ENCODE results near the gene UBE2D4.
"Not testable (repeated sequence)": the region's sequence is repeated elsewhere in the genome, so short reads cannot be mapped to it uniquely, and the experiment has no call there.

UBE2D4 gene

DNA sequence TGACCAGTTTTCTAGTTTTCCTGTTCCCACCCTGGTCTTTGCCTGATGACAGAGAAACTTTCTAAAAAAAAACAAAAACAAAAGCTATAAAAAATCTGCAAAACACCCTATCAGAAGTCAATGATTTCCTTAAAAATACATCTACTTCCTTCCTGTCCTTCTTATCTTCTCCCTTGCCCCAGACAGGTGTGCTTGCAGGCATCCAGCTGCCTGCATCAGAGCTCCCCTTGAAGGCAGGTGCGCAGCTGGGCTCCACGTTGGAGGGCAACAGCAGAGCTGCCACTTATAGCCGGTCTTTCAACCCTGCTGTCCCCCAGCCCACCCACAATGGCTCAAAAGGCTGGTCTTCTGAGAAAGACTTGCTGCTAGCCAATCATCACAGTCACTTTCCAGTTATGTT is 29.8 kb downstream of the UBE2D4 start:
- H3K79me1 ChIP-seq (ENCODE audit: low read length) = no peaks in the 10 kb centered on the region
- H3K27ac ChIP-seq (ENCODE audit: low read depth, low read length) = no peak overlapping the region
- H2BK5ac ChIP-seq (ENCODE audit: low read length) = no peak overlapping the region
- H3K4me3 ChIP-seq (ENCODE audit: low read length) = no peak overlapping the region
- H4K8ac ChIP-seq (ENCODE audit: low read depth, low read length) = no peak overlapping the region
- H2AK5ac ChIP-seq (ENCODE audit: low read length) = no peak overlapping the region
- no peak overlapping the region for H3K18ac ChIP-seq (ENCODE audit: low read length)
- H2BK120ac ChIP-seq (ENCODE audit: low read depth, low read length) = no peak overlapping the region
- no peaks in the 10 kb centered on the region for H3K79me2 ChIP-seq (ENCODE audit: control insufficient read depth, insufficient read depth, low read length)
- no peak overlapping the region for H3K9ac ChIP-seq (ENCODE audit: low read length)
- H2BK15ac ChIP-seq (replicated peaks; ENCODE audit: low read depth) = no peak overlapping the region
- H3K56ac ChIP-seq (ENCODE audit: low read length) = no peak overlapping the region
- no peaks in the 10 kb centered on the region for H3K4me1 ChIP-seq (ENCODE audit: control insufficient read depth, low read depth, low read length)
- H4K5ac ChIP-seq (ENCODE audit: low read length) = no peak overlapping the region
- H3K23ac ChIP-seq (ENCODE audit: low read length) = no peak overlapping the region
- no peaks in the 10 kb centered on the region for H3K36me3 ChIP-seq (ENCODE audit: control insufficient read depth, insufficient read depth, low read length)
- H3K4ac ChIP-seq (ENCODE audit: low read depth, low read length) = no peak overlapping the region
- H3K27me3 ChIP-seq (ENCODE audit: insufficient read depth, low read length, poor library complexity) = no peaks in the 10 kb centered on the region
- no peak for DNase-seq
- WGBS (ENCODE audit: extremely low coverage, insufficient coverage, low lambda C conversion rate) = no CpG with 5 or more reads among the region's 3 CpGs
- H3K4me2 ChIP-seq (ENCODE audit: low read length) = no peak overlapping the region

DNA sequence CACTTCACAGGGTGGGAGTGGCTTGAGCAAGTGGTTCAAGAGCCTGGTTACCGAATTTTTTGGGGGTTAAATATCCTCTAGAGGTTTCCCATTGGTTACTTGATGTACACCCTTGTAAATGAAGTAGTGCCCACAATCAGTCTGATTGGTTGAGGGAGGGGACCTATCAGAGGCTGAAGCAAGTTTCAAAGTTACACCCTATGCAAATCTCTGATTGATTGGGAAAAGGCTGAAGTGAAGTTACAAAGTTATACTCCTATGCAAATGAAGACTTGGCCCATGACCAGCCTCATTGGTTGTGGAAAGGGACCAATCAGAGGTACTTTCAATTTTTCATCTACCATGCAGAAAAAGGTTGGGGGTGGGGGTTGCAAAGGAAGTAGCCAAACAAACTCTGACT is 34.7 kb downstream of the UBE2D4 start:
- Histone ChIP-seq H2BK120ac (ENCODE audit: low read depth, low read length) (no peak overlapping the region), H3K79me1 (ENCODE audit: low read length) (no peaks in the 10 kb centered on the region), H3K27ac (ENCODE audit: low read depth, low read length) (no peak overlapping the region), H3K9ac (ENCODE audit: low read length) (no peak overlapping the region), H3K36me3 (ENCODE audit: control insufficient read depth, insufficient read depth, low read length) (no peaks in the 10 kb centered on the region), H3K18ac (ENCODE audit: low read length) (no peak overlapping the region), H3K23ac (ENCODE audit: low read length) (no peak overlapping the region), H4K8ac (ENCODE audit: low read depth, low read length) (no peak overlapping the region), H3K4me1 (ENCODE audit: control insufficient read depth, low read depth, low read length) (no peaks in the 10 kb centered on the region), H3K56ac (ENCODE audit: low read length) (no peak overlapping the region), H2AK5ac (ENCODE audit: low read length) (no peak overlapping the region), H3K79me2 (ENCODE audit: control insufficient read depth, insufficient read depth, low read length) (no peaks in the 10 kb centered on the region), H3K4me2 (ENCODE audit: low read length) (no peak overlapping the region), H3K4ac (ENCODE audit: low read depth, low read length) (no peak overlapping the region), H2BK15ac (replicated peaks; ENCODE audit: low read depth) (no peak overlapping the region), H3K4me3 (ENCODE audit: low read length) (no peak overlapping the region), H3K27me3 (ENCODE audit: insufficient read depth, low read length, poor library complexity) (no peaks in the 10 kb centered on the region), H2BK5ac (ENCODE audit: low read length) (no peak overlapping the region), H4K5ac (ENCODE audit: low read length) (no peak overlapping the region)
- no CpG with 5 or more reads among the region's 1 CpG for WGBS (ENCODE audit: extremely low coverage, insufficient coverage, low lambda C conversion rate)
- no peak for DNase-seq

DNA sequence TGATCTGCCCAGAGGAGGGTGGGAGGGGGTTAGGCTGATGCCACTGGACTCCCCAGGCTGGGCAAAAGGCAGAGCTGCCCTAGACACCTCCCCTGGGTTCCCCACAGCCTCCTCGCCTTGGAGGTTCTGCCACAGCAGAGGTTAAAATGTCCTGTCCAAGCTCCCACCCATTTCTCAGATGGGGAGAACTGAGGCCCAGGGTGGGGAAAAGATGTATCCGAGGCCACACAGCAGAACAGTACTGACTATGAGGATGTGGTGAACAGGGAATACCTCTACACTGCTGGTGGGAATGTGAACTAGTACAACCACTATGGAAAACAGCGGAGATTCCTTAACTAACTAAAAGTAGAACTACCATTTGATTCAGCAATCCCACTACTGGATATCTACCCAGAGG is 40.2 kb downstream of the UBE2D4 start:
- H2BK120ac ChIP-seq (ENCODE audit: low read depth, low read length); H3K4me3 ChIP-seq (ENCODE audit: low read length); H3K36me3 ChIP-seq (ENCODE audit: control insufficient read depth, insufficient read depth, low read length); H3K9ac ChIP-seq (ENCODE audit: low read length); H3K23ac ChIP-seq (ENCODE audit: low read length); H4K8ac ChIP-seq (ENCODE audit: low read depth, low read length); H3K4ac ChIP-seq (ENCODE audit: low read depth, low read length); H3K79me1 ChIP-seq (ENCODE audit: low read length); H3K79me2 ChIP-seq (ENCODE audit: control insufficient read depth, insufficient read depth, low read length); H3K27ac ChIP-seq (ENCODE audit: low read depth, low read length); H3K27me3 ChIP-seq (ENCODE audit: insufficient read depth, low read length, poor library complexity); H2BK15ac ChIP-seq (replicated peaks; ENCODE audit: low read depth); H4K5ac ChIP-seq (ENCODE audit: low read length); H3K4me2 ChIP-seq (ENCODE audit: low read length); H2AK5ac ChIP-seq (ENCODE audit: low read length); H3K18ac ChIP-seq (ENCODE audit: low read length); H3K56ac ChIP-seq (ENCODE audit: low read length); DNase-seq; H2BK5ac ChIP-seq (ENCODE audit: low read length); H3K4me1 ChIP-seq (ENCODE audit: control insufficient read depth, low read depth, low read length): not testable (repeated sequence)
- no CpG with 5 or more reads among the region's 3 CpGs for WGBS (ENCODE audit: extremely low coverage, insufficient coverage, low lambda C conversion rate)

DNA sequence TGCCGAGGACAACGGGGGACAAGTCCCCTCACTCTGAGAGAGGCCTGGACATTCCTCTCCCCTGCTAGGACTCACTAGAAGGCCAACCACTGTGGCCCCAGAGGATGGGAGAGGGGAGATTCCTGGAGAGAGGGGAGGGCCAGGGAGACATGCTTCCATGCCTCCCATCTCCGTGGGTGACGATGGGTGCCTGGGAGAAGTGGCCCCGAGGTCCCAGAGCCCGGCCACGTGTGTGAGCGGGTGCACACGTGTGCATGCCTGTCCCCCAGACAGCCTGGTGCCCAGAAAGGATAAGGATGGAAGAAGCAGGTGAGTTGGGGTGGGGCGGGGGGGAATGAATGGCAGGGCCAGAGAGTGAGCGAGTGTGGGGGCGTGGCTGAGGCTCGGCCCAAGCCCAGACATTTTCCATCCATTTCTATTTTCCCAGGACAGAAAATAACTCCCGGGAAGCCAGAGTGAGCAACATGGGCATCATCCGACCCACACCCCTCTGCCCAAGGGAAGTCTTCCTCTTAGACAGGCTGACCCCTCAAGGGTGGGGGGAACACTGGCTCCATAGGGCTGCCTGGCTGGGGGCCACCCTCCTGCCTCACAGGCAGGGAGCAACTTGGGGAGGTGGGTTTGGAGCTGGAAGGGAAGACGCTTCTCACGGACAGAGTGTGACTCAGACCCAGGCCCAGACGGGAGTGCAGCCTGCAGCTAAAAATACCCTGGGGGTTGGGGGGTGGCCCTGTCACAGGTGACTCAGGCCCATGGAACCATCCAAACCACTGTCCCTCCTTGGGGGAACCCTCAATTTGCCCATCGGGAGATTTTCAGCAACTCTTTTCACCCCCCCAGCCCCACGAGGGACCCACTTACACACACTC is 42.2 kb downstream of the UBE2D4 start:
- not testable (repeated sequence) for H3K4me1 ChIP-seq (ENCODE audit: control insufficient read depth, low read depth, low read length); H2BK120ac ChIP-seq (ENCODE audit: low read depth, low read length); H4K5ac ChIP-seq (ENCODE audit: low read length); H3K36me3 ChIP-seq (ENCODE audit: control insufficient read depth, insufficient read depth, low read length); H4K8ac ChIP-seq (ENCODE audit: low read depth, low read length); H3K27ac ChIP-seq (ENCODE audit: low read depth, low read length); H3K27me3 ChIP-seq (ENCODE audit: insufficient read depth, low read length, poor library complexity); H2BK5ac ChIP-seq (ENCODE audit: low read length); H3K23ac ChIP-seq (ENCODE audit: low read length); H3K4me3 ChIP-seq (ENCODE audit: low read length); H3K4me2 ChIP-seq (ENCODE audit: low read length); H3K56ac ChIP-seq (ENCODE audit: low read length); H3K79me1 ChIP-seq (ENCODE audit: low read length); H3K18ac ChIP-seq (ENCODE audit: low read length); H2BK15ac ChIP-seq (replicated peaks; ENCODE audit: low read depth); H3K4ac ChIP-seq (ENCODE audit: low read depth, low read length); H3K79me2 ChIP-seq (ENCODE audit: control insufficient read depth, insufficient read depth, low read length); DNase-seq; H2AK5ac ChIP-seq (ENCODE audit: low read length); H3K9ac ChIP-seq (ENCODE audit: low read length)
- WGBS (ENCODE audit: extremely low coverage, insufficient coverage, low lambda C conversion rate) = no CpG with 5 or more reads among the region's 20 CpGs

DNA sequence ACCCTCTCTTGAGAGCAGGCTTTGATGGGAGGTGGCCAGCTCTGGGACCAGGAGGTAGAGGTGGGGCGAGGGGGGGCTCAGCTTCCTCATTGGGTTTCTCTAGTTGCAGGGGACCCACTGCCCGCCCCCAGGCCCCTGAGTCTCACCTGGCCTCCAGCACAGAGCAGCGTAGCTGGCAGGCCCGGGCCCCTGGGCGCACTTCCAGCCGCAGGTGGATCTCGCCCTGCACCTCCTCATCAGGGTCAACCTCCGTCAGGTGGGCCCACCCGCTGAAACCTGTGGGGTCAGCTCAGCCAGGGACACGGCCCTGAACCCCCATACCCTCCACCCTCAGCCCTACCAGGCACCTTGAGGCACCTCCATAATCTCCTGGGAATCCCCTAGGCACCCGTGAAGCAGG is 43.4 kb downstream of the UBE2D4 start:
- not testable (repeated sequence) for H4K5ac ChIP-seq (ENCODE audit: low read length); H3K56ac ChIP-seq (ENCODE audit: low read length); H3K4ac ChIP-seq (ENCODE audit: low read depth, low read length); H3K79me2 ChIP-seq (ENCODE audit: control insufficient read depth, insufficient read depth, low read length); H2AK5ac ChIP-seq (ENCODE audit: low read length); H2BK15ac ChIP-seq (replicated peaks; ENCODE audit: low read depth); H3K9ac ChIP-seq (ENCODE audit: low read length); H3K4me2 ChIP-seq (ENCODE audit: low read length); H3K4me1 ChIP-seq (ENCODE audit: control insufficient read depth, low read depth, low read length); H3K36me3 ChIP-seq (ENCODE audit: control insufficient read depth, insufficient read depth, low read length); H3K79me1 ChIP-seq (ENCODE audit: low read length); H3K27ac ChIP-seq (ENCODE audit: low read depth, low read length); H3K27me3 ChIP-seq (ENCODE audit: insufficient read depth, low read length, poor library complexity); H2BK120ac ChIP-seq (ENCODE audit: low read depth, low read length); H3K23ac ChIP-seq (ENCODE audit: low read length); H4K8ac ChIP-seq (ENCODE audit: low read depth, low read length); H3K18ac ChIP-seq (ENCODE audit: low read length); DNase-seq; H3K4me3 ChIP-seq (ENCODE audit: low read length); H2BK5ac ChIP-seq (ENCODE audit: low read length)
- no CpG with 5 or more reads among the region's 11 CpGs for WGBS (ENCODE audit: extremely low coverage, insufficient coverage, low lambda C conversion rate)

DNA sequence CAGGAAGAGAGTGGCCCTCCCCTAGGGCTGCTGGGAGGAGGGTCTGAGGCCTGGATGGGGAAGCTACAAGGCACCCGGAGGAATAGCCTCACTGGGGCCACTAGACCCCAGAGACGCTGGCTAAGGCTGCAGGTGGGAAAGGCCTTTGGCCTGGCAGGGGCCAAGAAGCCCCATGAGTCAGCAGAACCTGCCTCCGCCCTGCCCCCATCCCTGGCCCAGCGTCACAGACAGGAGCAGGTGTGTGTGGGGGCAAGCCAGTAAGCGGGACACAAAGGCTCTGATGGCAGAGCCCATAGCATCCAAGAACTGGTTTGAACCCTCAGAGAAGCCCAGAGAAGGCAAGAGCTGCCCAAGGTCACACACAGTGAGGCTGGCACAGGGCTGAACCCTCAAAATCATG is 44.5 kb downstream of the UBE2D4 start:
- H3K4me2 ChIP-seq (ENCODE audit: low read length); H2BK5ac ChIP-seq (ENCODE audit: low read length); H3K79me1 ChIP-seq (ENCODE audit: low read length); H3K79me2 ChIP-seq (ENCODE audit: control insufficient read depth, insufficient read depth, low read length); H3K18ac ChIP-seq (ENCODE audit: low read length); H3K27me3 ChIP-seq (ENCODE audit: insufficient read depth, low read length, poor library complexity); DNase-seq; H3K23ac ChIP-seq (ENCODE audit: low read length); H3K56ac ChIP-seq (ENCODE audit: low read length); H2BK120ac ChIP-seq (ENCODE audit: low read depth, low read length); H3K36me3 ChIP-seq (ENCODE audit: control insufficient read depth, insufficient read depth, low read length); H3K4me3 ChIP-seq (ENCODE audit: low read length); H3K4me1 ChIP-seq (ENCODE audit: control insufficient read depth, low read depth, low read length); H3K9ac ChIP-seq (ENCODE audit: low read length); H4K8ac ChIP-seq (ENCODE audit: low read depth, low read length); H4K5ac ChIP-seq (ENCODE audit: low read length); H2AK5ac ChIP-seq (ENCODE audit: low read length); H3K27ac ChIP-seq (ENCODE audit: low read depth, low read length); H3K4ac ChIP-seq (ENCODE audit: low read depth, low read length); H2BK15ac ChIP-seq (replicated peaks; ENCODE audit: low read depth): not testable (repeated sequence)
- WGBS (ENCODE audit: extremely low coverage, insufficient coverage, low lambda C conversion rate) = no CpG with 5 or more reads among the region's 5 CpGs
